ENCODE measurements around the gene PRKCZ.

DNA sequence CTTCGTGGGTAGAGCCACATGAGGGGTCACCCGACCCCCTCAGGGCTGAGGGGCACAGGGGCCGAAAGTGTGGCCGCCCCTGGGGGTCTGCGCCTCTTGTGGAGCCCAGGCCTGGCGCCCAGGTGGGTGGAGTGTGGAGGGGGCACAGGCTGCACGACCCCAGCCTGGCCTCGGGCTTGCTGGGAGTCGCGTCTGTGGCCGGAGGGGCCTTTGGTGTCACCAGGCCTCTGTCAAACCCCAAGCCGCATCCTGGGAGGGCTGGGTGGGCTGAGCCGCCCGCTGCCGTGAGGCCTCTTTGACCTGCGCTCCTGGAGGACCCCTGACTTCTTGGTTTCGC is 83.6 kb downstream of the PRKCZ start:
- no peak for TF ChIP-seq JUNB (IDR thresholded peaks at IDR 0.05; ENCODE audit: unreplicated experiment)
- TF ChIP-seq, protein P1, sequence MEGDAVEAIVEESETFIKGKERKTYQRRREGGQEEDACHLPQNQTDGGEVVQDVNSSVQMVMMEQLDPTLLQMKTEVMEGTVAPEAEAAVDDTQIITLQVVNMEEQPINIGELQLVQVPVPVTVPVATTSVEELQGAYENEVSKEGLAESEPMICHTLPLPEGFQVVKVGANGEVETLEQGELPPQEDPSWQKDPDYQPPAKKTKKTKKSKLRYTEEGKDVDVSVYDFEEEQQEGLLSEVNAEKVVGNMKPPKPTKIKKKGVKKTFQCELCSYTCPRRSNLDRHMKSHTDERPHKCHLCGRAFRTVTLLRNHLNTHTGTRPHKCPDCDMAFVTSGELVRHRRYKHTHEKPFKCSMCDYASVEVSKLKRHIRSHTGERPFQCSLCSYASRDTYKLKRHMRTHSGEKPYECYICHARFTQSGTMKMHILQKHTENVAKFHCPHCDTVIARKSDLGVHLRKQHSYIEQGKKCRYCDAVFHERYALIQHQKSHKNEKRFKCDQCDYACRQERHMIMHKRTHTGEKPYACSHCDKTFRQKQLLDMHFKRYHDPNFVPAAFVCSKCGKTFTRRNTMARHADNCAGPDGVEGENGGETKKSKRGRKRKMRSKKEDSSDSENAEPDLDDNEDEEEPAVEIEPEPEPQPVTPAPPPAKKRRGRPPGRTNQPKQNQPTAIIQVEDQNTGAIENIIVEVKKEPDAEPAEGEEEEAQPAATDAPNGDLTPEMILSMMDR (conservative IDR thresholded peaks at IDR 0.05; ENCODE audit: low read depth in 2 of 2), result no peak
- TF ChIP-seq EZH2 (IDR thresholded peaks at IDR 0.05; ENCODE audit: low read depth, unreplicated experiment), result no peak
- no peak for TF ChIP-seq EZH2phosphoT487 (IDR thresholded peaks at IDR 0.05; ENCODE audit: unreplicated experiment)
- no peak for TF ChIP-seq CREB1 (CRISPR knock-in tag; IDR thresholded peaks at IDR 0.05; ENCODE audit: low read depth)
- TF ChIP-seq POLR2AphosphoS5 (IDR thresholded peaks at IDR 0.05; ENCODE audit: low read depth), result no peak
- TF ChIP-seq, protein P2, sequence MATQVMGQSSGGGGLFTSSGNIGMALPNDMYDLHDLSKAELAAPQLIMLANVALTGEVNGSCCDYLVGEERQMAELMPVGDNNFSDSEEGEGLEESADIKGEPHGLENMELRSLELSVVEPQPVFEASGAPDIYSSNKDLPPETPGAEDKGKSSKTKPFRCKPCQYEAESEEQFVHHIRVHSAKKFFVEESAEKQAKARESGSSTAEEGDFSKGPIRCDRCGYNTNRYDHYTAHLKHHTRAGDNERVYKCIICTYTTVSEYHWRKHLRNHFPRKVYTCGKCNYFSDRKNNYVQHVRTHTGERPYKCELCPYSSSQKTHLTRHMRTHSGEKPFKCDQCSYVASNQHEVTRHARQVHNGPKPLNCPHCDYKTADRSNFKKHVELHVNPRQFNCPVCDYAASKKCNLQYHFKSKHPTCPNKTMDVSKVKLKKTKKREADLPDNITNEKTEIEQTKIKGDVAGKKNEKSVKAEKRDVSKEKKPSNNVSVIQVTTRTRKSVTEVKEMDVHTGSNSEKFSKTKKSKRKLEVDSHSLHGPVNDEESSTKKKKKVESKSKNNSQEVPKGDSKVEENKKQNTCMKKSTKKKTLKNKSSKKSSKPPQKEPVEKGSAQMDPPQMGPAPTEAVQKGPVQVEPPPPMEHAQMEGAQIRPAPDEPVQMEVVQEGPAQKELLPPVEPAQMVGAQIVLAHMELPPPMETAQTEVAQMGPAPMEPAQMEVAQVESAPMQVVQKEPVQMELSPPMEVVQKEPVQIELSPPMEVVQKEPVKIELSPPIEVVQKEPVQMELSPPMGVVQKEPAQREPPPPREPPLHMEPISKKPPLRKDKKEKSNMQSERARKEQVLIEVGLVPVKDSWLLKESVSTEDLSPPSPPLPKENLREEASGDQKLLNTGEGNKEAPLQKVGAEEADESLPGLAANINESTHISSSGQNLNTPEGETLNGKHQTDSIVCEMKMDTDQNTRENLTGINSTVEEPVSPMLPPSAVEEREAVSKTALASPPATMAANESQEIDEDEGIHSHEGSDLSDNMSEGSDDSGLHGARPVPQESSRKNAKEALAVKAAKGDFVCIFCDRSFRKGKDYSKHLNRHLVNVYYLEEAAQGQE (IDR thresholded peaks at IDR 0.05; ENCODE audit: unreplicated experiment), result no peak
- no peak for TF ChIP-seq NANOG (IDR thresholded peaks at IDR 0.05; ENCODE audit: borderline replicate concordance)
- TF ChIP-seq ZNF114 (CRISPR knock-in tag; IDR thresholded peaks at IDR 0.05), result no peak
- no peak for TF ChIP-seq STAT1 (IDR thresholded peaks at IDR 0.05; ENCODE audit: unreplicated experiment)
